Liver (tissue), 9 donors: ENCODE measurements around the gene MCM9. TPM values are rescaled to one million over a fixed set of nuclear protein-coding genes. Genes with fewer than 3 reads are reported as not detected.

Source experiments
- DNase-seq: peaks from one replicate; pipeline ENCODE4 v3.0.0-alpha.2; 2017; ENCODE audit warnings: low spot score
- H3K27ac ChIP-seq, 2 donors: one replicate each; pipeline ENCODE4 v1.7.0; 2013; ENCODE audit warnings: inconsistent platforms in 2 of 2, low read length in 2 of 2, control low read depth in 1 of 2, low read depth in 1 of 2, mild to moderate bottlenecking in 1 of 2
- H3K27me3 ChIP-seq, 4 donors: one replicate each; pipeline versions ENCODE4 v1.6.1 to v1.7.0; 2013; ENCODE audit warnings: low read length in 3 of 4, inconsistent platforms in 1 of 4, mild to moderate bottlenecking in 1 of 4, moderate library complexity in 1 of 4; ENCODE audit not compliant: control insufficient read depth in 4 of 4, insufficient read depth in 4 of 4
- H3K36me3 ChIP-seq, 4 donors: one replicate each; pipeline versions ENCODE4 v1.6.1 to v1.7.0; 2013; ENCODE audit warnings: low read length in 3 of 4, mild to moderate bottlenecking in 3 of 4, low read depth in 1 of 4, moderate library complexity in 1 of 4; ENCODE audit not compliant: control insufficient read depth in 4 of 4, insufficient read depth in 3 of 4
- H3K4me1 ChIP-seq, 4 donors: one replicate each; pipeline versions ENCODE4 v1.6.1 to v1.7.0; 2013; ENCODE audit warnings: low read length in 3 of 4, mild to moderate bottlenecking in 3 of 4, moderate library complexity in 1 of 4; ENCODE audit not compliant: control insufficient read depth in 4 of 4, insufficient read depth in 4 of 4
- H3K4me3 ChIP-seq, 3 donors: one replicate each; pipeline versions ENCODE4 v1.6.1 to v1.7.0; 2013; ENCODE audit warnings: low read length in 3 of 3, control low read depth in 1 of 3, low read depth in 1 of 3, mild to moderate bottlenecking in 1 of 3
- H3K9ac ChIP-seq, 2 donors: one replicate each; pipeline ENCODE4 v1.7.0; 2013; ENCODE audit warnings: low read length in 2 of 2, mild to moderate bottlenecking in 2 of 2, moderate library complexity in 2 of 2, control low read depth in 1 of 2, low read depth in 1 of 2
- H3K9me3 ChIP-seq, 4 donors: one replicate each; pipeline versions ENCODE4 v1.6.1 to v1.7.0; 2013; ENCODE audit warnings: low read length in 3 of 4; ENCODE audit not compliant: control insufficient read depth in 4 of 4
- CTCF ChIP-seq: fragments of 150-350 bp; IDR thresholded peaks from 2 replicates; pipeline ENCODE4 v1.5.1; 2017; ENCODE audit warnings: improper control_type of control experiment, low read depth, low read length; ENCODE audit not compliant: missing input control
- EGR1 ChIP-seq, 2 donors: IDR thresholded peaks; 2 replicates each; pipeline ENCODE4 v1.6.1; 2016 to 2018; ENCODE audit warnings: antibody characterized with exemption in 2 of 2, low read depth in 2 of 2
- FOXA1 ChIP-seq: IDR thresholded peaks from 2 replicates; pipeline ENCODE4 v1.6.1; 2016; ENCODE audit warnings: antibody characterized with exemption
- FOXA2 ChIP-seq: IDR thresholded peaks from 2 replicates; pipeline ENCODE4 v1.6.1; 2016; ENCODE audit warnings: antibody characterized with exemption
- GABPA ChIP-seq, 2 donors: IDR thresholded peaks in 1 of 2; conservative IDR thresholded peaks in 1 of 2; 2 replicates each; pipeline ENCODE4 v1.6.1; 2016; ENCODE audit warnings: antibody characterized with exemption in 2 of 2, mild to moderate bottlenecking in 1 of 2, moderate library complexity in 1 of 2
- HNF4A ChIP-seq, 2 donors: conservative IDR thresholded peaks; 2 replicates each; pipeline ENCODE4 v1.6.1; 2016; ENCODE audit warnings: antibody characterized with exemption in 2 of 2, mild to moderate bottlenecking in 2 of 2
- HNF4G ChIP-seq: IDR thresholded peaks from 2 replicates; pipeline ENCODE4 v1.6.1; 2016; ENCODE audit warnings: antibody characterized with exemption
- JUND ChIP-seq, 2 donors: IDR thresholded peaks; 2 replicates each; pipeline ENCODE4 v1.6.1; 2016; ENCODE audit warnings: antibody characterized with exemption in 2 of 2
- MAX ChIP-seq: IDR thresholded peaks from 2 replicates; pipeline ENCODE4 v1.6.1; 2016; ENCODE audit warnings: antibody characterized with exemption
- NR2F2 ChIP-seq: IDR thresholded peaks from 2 replicates; pipeline ENCODE4 v1.6.1; 2016; ENCODE audit warnings: antibody characterized with exemption
- RAD21 ChIP-seq, 2 donors: IDR thresholded peaks; 2 replicates each; pipeline ENCODE4 v1.6.1; 2016; ENCODE audit warnings: antibody characterized with exemption in 2 of 2, mild to moderate bottlenecking in 2 of 2
- RXRA ChIP-seq, 2 donors: IDR thresholded peaks; 2 replicates each; pipeline ENCODE4 v1.6.1; 2017 to 2018; ENCODE audit warnings: antibody characterized with exemption in 2 of 2, mild to moderate bottlenecking in 1 of 2
- SP1 ChIP-seq: IDR thresholded peaks from 2 replicates; pipeline ENCODE4 v1.6.1; 2018; ENCODE audit warnings: antibody characterized with exemption, mild to moderate bottlenecking
- TAF1 ChIP-seq: conservative IDR thresholded peaks from 2 replicates; pipeline ENCODE4 v1.6.1; 2016; ENCODE audit warnings: antibody characterized with exemption, mild to moderate bottlenecking
- YY1 ChIP-seq: IDR thresholded peaks from 2 replicates; pipeline ENCODE4 v1.6.1; 2016; ENCODE audit warnings: antibody characterized with exemption, mild to moderate bottlenecking
- WGBS: extraction: QIAGEN DNeasy Blood & Tissue Kit; methylation state at CpG from one replicate; pipeline ENCODE4 v1.1.7; 2013; 5-methylcytosine and 5-hydroxymethylcytosine counted together
- polyA plus RNA-seq, 2 donors: library from polyadenylated mRNA; stranded (reverse) in 1 of 2; unstranded in 1 of 2; fragments of 200-250 nt in 1 of 2; fragments of >200 nt in 1 of 2; fragmentation: Nextera tagmentation in 1 of 2; extraction: Ambion mirVana in 1 of 2; gene quantifications; one replicate each; pipeline versions ENCODE4 v1.2.1 to v1.2.3, GENCODE V29; 2013 to 2015
- total RNA-seq, 2 donors: library from RNA; depleted of rRNA; stranded (reverse); fragments of >200 nt; gene quantifications; one replicate each; pipeline ENCODE4 v1.2.3, GENCODE V29; 2014
- TF ChIP-seq, protein P1 (sequence below): IDR thresholded peaks from 2 replicates; pipeline ENCODE4 v1.6.1; 2016; ENCODE audit warnings: antibody characterized with exemption
- TF ChIP-seq, protein P2 (sequence below): IDR thresholded peaks from 2 replicates; pipeline ENCODE4 v1.6.1; 2016; ENCODE audit warnings: antibody characterized with exemption
- TF ChIP-seq, protein P3 (sequence below): IDR thresholded peaks from 2 replicates; pipeline ENCODE4 v1.6.1; 2016; ENCODE audit warnings: antibody characterized with exemption, mild to moderate bottlenecking
- donor health status: healthy.
- donor health status: healthy.
- donor health status: healthy.
- donor health status: healthy.
- donor health status: healthy.

MCM9 gene
- total and polyA plus RNA-seq, 4 donors = 3.6 to 17.4 (median 8.7) TPM

DNA sequence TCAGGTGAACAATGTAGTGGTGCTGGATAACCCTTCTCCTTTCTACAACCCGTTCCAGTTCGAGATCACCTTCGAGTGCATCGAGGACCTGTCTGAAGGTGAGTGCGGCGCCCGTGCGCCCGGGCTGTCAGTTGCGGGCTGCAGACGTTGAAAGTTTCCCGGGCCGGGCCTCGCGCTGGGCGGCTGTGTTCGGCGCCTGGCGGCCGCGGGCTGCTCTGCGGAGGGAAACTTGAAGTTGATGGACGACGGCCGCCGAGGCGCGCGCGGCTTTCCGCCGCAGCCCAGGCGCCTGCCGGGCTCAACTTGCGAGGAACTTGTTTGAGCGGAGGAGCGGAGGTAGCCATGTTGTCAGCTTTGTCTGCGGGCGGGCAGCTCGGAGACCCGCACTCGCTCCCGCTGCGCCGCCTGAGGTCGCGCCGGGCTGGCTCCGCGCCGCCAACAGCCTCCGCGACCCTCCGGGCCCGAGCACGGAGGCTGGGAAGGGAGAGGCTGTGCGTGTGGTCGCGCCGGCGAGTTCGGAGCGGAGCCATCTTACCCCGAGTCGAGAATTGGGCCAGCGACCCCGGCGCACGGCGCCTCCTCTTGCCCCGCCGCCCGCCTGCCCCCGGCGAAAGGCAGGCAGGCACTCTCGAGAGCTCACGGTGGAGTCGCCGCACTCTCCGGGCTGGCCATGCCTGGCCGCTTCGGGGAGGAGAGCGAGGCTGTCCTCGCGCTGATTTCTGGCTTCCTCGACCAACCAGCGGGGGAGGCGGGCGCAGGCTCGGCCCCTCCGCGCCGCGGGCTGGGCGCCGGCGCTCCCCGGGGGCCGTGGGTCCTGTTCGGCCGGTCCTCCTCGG is 40.3 kb downstream of the MCM9 start:
- TF ChIP-seq SP1 = no peak
- TF ChIP-seq CTCF = peak; percentile 10
- TF ChIP-seq GABPA (IDR thresholded peaks at IDR 0.05 in 1 of 2, conservative IDR thresholded peaks at IDR 0.05 in 1 of 2) = no peak
- no peak for TF ChIP-seq RAD21 (IDR thresholded peaks at IDR 0.05)
- no peak for TF ChIP-seq HNF4A (conservative IDR thresholded peaks at IDR 0.05)
- TF ChIP-seq, protein P1, sequence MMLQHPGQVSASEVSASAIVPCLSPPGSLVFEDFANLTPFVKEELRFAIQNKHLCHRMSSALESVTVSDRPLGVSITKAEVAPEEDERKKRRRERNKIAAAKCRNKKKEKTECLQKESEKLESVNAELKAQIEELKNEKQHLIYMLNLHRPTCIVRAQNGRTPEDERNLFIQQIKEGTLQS = no peak
- DNase-seq = peak; percentile 72
- Histone ChIP-seq H3K36me3 (peaks cover 0 to 2% (median 0%) of the 10 kb centered on the region in 4 donors), H3K9me3 (no peaks in the 10 kb centered on the region), H3K27me3 (no peaks in the 10 kb centered on the region), H3K27ac (peak overlapping the region; percentile 90 to 94), H3K4me1 (peaks cover 3 to 19% (median 5%) of the 10 kb centered on the region in 4 donors), H3K4me3 (peak overlapping the region; percentile 85 to 94 (median 93)), H3K9ac (peak overlapping the region; percentile 75 to 84)
- WGBS = under 1% methylated on average over 102 of the region's 102 CpGs

- Histone ChIP-seq H3K36me3 (no peaks in the 10 kb centered on the region), H3K9ac (peak within 1 kb of the TSS; percentile 84 to 93), H3K9me3 (no peaks in the 10 kb centered on the region), H3K27ac (peak within 1 kb of the TSS; percentile 92 to 94), H3K4me3 (peak within 1 kb of the TSS; percentile 89 to 94 (median 93)), H3K4me1 (peaks cover 3 to 19% (median 5%) of the 10 kb centered on the region in 4 donors), H3K27me3 (no peaks in the 10 kb centered on the region)
- peak; percentile 94 for DNase-seq
- TF ChIP-seq FOXA1 (peak; percentile 50), HNF4A (conservative IDR thresholded peaks at IDR 0.05) (peak; percentile 28 to 51), SP1 (peak; percentile 72), JUND (IDR thresholded peaks at IDR 0.05) (peak; percentile 8 to 16), EGR1 (IDR thresholded peaks at IDR 0.05; ENCODE audit: low read depth in 2 of 2) (peak; percentile 37 to 48), RAD21 (IDR thresholded peaks at IDR 0.05) (peak; percentile 67 to 76), NR2F2 (no peak), HNF4G (no peak), MAX (peak; percentile 40), GABPA (IDR thresholded peaks at IDR 0.05 in 1 of 2, conservative IDR thresholded peaks at IDR 0.05 in 1 of 2) (peak in 1 of 2 donors; percentile 17), RXRA (IDR thresholded peaks at IDR 0.05) (peak; percentile 50 to 54), CTCF (peak; percentile 77), YY1 (peak; percentile 93), TAF1 (peak; percentile 91), FOXA2 (peak; percentile 2)
- TF ChIP-seq, protein P2, sequence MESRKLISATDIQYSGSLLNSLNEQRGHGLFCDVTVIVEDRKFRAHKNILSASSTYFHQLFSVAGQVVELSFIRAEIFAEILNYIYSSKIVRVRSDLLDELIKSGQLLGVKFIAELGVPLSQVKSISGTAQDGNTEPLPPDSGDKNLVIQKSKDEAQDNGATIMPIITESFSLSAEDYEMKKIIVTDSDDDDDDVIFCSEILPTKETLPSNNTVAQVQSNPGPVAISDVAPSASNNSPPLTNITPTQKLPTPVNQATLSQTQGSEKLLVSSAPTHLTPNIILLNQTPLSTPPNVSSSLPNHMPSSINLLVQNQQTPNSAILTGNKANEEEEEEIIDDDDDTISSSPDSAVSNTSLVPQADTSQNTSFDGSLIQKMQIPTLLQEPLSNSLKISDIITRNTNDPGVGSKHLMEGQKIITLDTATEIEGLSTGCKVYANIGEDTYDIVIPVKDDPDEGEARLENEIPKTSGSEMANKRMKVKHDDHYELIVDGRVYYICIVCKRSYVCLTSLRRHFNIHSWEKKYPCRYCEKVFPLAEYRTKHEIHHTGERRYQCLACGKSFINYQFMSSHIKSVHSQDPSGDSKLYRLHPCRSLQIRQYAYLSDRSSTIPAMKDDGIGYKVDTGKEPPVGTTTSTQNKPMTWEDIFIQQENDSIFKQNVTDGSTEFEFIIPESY = no peak
- TF ChIP-seq, protein P1 = no peak
- TF ChIP-seq, protein P3, sequence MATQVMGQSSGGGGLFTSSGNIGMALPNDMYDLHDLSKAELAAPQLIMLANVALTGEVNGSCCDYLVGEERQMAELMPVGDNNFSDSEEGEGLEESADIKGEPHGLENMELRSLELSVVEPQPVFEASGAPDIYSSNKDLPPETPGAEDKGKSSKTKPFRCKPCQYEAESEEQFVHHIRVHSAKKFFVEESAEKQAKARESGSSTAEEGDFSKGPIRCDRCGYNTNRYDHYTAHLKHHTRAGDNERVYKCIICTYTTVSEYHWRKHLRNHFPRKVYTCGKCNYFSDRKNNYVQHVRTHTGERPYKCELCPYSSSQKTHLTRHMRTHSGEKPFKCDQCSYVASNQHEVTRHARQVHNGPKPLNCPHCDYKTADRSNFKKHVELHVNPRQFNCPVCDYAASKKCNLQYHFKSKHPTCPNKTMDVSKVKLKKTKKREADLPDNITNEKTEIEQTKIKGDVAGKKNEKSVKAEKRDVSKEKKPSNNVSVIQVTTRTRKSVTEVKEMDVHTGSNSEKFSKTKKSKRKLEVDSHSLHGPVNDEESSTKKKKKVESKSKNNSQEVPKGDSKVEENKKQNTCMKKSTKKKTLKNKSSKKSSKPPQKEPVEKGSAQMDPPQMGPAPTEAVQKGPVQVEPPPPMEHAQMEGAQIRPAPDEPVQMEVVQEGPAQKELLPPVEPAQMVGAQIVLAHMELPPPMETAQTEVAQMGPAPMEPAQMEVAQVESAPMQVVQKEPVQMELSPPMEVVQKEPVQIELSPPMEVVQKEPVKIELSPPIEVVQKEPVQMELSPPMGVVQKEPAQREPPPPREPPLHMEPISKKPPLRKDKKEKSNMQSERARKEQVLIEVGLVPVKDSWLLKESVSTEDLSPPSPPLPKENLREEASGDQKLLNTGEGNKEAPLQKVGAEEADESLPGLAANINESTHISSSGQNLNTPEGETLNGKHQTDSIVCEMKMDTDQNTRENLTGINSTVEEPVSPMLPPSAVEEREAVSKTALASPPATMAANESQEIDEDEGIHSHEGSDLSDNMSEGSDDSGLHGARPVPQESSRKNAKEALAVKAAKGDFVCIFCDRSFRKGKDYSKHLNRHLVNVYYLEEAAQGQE = peak; percentile 88
- under 1% methylated on average over 51 of the region's 51 CpGs for WGBS
Observed at GRCh38 chr6:118893807-118894424, 41.0 kb downstream of the MCM9 start, which contains the start of gene ASF1A. Gene ASF1A (plus strand): TSS chr6:118894152. CDS start chr6:118894414, 262 bp downstream.
